HG02678 (cell line): ENCODE data around the gene CCDC102B.

Experiments
- ATAC-seq: cut with Tn5 transposase; IDR thresholded peaks from one replicate; pipeline ENCODE4 v1.9.1; 2021; ENCODE audit warnings: mild to moderate bottlenecking, moderate library complexity; ENCODE audit not compliant: unreplicated experiment

Gene CCDC102B

DNA sequence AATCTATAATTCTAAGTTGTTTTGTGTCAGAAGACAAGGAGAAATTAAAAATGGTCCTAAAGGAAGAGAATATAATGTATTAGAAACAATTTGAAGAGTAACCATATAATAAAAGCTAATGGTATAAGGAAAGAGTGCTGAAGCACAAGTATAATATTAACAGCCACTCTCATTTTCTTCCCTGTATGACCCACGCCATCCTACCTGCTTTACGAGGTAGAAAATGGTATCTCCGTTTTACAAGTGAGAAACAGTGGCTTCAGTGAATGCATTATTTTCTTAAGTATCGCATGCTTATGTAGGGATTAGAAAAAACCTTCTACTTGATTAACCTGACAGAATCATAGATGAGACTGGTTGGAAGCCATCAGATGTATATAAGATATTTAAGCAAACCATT lies 266.2 kb downstream of the CCDC102B start:
- ATAC-seq = no peak

DNA sequence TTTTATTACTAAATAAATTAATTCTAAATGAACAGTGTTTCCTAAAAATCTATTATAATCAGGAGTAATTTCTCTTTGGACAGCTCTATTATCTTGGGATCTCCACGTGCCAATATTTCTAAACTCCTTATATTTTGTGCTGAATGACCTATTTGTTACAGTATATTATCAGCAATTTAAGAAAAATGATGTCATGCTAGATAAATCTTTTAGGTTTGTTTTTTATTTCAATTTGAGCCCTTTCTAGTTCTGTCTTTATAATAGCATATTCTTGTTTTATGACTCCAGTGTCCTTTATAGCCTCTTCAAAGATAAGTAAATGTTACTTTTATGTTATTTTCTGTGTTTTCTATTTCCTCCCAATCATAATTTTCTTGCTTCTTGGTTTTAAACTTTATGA lies 269.2 kb downstream of the CCDC102B start:
- ATAC-seq = no peak

- ATAC-seq = no peak
Measured at GRCh38 chr18:69071680-69072079, 273.8 kb downstream of the CCDC102B start.

GRCh38 chr18:69081846-69082245 lies 284.0 kb downstream of the CCDC102B start:
- no peak for ATAC-seq

GRCh38 chr18:69082499-69082898 lies 284.6 kb downstream of the CCDC102B start:
- no peak for ATAC-seq

- no peak for ATAC-seq
Measured at GRCh38 chr18:69085951-69086350, 288.1 kb downstream of the CCDC102B start.

DNA sequence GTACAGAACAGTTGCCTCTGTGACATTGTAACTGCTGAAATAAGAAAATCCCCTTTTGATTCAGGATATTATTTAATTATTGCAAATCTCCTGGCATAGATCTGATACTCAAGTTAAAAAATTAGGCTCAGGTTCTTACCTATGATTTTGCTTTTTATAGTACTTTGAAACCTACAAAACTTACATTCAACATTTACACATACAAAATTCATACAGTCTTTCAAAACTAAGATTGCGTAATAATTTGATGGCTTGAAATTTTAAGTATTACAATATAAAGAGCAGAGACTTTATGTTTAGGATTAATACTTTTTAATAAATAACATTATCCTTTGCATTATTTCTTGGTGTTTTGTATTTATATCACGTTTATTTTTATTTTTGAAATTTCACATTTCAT lies 291.1 kb downstream of the CCDC102B start:
- ATAC-seq = no peak

DNA sequence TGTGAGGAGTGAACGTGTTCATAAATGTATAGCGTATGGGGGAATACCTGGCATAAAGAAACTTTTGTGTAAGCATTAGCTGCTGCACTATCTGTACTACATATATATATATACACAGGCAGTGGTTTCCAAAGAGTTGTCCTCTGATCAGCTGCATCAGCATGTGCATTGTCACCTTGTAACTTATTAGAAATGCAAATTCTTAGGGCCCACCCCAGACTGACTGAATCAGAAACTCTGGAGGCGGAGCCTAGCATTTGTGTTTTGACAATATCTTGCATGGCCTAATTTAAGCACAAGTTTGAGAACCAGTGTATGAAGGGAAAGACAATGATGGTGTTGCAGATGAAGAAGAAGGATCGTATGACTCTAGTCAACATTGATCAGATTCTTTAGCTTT lies 299.5 kb downstream of the CCDC102B start:
- ATAC-seq = no peak

DNA sequence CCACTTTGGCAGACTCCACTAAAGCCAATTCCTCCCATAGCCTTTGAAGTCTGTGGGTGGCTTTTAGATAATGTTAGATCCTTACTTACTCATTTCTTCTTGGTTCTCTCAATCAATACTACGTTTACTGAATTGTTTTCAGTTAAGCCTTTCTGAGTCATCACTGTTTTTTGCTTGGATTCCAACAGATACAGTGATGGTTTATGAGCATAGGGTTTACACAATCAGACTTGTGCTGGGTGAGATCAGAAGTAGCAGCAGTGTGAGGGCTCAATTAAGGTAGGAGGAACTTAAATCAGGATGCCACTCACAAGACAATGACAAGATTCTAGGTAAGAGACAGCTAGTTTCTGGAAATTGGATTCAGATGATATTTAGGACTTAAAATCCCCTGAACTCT lies 305.1 kb downstream of the CCDC102B start:
- no peak for ATAC-seq
